HEK293 (cell line): ENCODE data around the gene RER1.

Experiments
- CTCF ChIA-PET: fragments of 350-600 bp; formaldehyde crosslinking; extraction: SDS; loops from one replicate; lab custom pipeline; 2021; ENCODE audit warnings: antibody characterized with exemption; lab: Yijun Ruan, JAX
- POLR2A ChIA-PET: fragments of 300-600 bp; formaldehyde crosslinking; extraction: SDS; loops from one replicate; lab custom pipeline; 2020; ENCODE audit warnings: antibody characterized with exemption, inconsistent platforms; lab: Yijun Ruan, JAX
- H3K27ac ChIP-seq: fragments of 200-500 bp; sonication (Bioruptor generic); 2 replicates; pipeline ENCODE4 v1.5.1; 2014; ENCODE audit warnings: low read depth, low read length, control low read depth, inconsistent platforms; ENCODE audit errors: extremely low read depth
- H3K36me3 ChIP-seq, 2 experiments: fragments of 200-500 bp in 1 of 2; sonication (Bioruptor generic) in 1 of 2; 1 replicate in 1 of 2; 2 replicates in 1 of 2; pipeline ENCODE4 v1.5.1; 2014 to 2017; ENCODE audit warnings: inconsistent platforms in 2 of 2, low read length in 2 of 2; ENCODE audit not compliant: control insufficient read depth in 2 of 2, insufficient read depth in 1 of 2
- H3K4me1 ChIP-seq: fragments of 200-500 bp; sonication (Bioruptor generic); 2 replicates; pipeline ENCODE4 v1.5.1; 2014; ENCODE audit warnings: mild to moderate bottlenecking, low read length, inconsistent platforms; ENCODE audit not compliant: control insufficient read depth, insufficient read depth
- H3K4me3 ChIP-seq: 2 replicates; pipeline ENCODE4 v1.5.1; 2011; ENCODE audit warnings: low read depth, mild to moderate bottlenecking, control low read depth, low read length, moderate library complexity
- H3K9me3 ChIP-seq: fragments of 200-500 bp; sonication (Bioruptor generic); 2 replicates; pipeline ENCODE4 v1.5.1; 2014; ENCODE audit warnings: low read depth, low read length, inconsistent platforms; ENCODE audit not compliant: control insufficient read depth, insufficient read depth
- GLI4 ChIP-seq: fragments of 450-650 bp; formaldehyde crosslinking; IDR thresholded peaks from 2 replicates; pipeline ENCODE4 v1.5.1; 2016; ENCODE audit warnings: missing biosample characterization, missing genetic modification characterization
- GLIS1 ChIP-seq: fragments of 450-650 bp; formaldehyde crosslinking; IDR thresholded peaks from 2 replicates; pipeline ENCODE4 v1.5.1; 2016; ENCODE audit warnings: missing biosample characterization, missing genetic modification characterization
- MYNN ChIP-seq: fragments of 450-650 bp; formaldehyde crosslinking; IDR thresholded peaks from 2 replicates; pipeline ENCODE4 v1.5.1; 2016; ENCODE audit warnings: missing biosample characterization, missing genetic modification characterization, borderline replicate concordance
- TCF7L2 ChIP-seq: IDR thresholded peaks from 2 replicates; pipeline ENCODE4 v1.6.1; 2011; ENCODE audit warnings: low read depth, mild to moderate bottlenecking, inconsistent platforms, low read length, moderate library complexity, borderline replicate concordance
- YY2 ChIP-seq: fragments of 450-650 bp; formaldehyde crosslinking; IDR thresholded peaks from 2 replicates; pipeline ENCODE4 v1.5.1; 2016; ENCODE audit warnings: missing biosample characterization, missing genetic modification characterization
- ZBTB1 ChIP-seq: fragments of 450-650 bp; formaldehyde crosslinking; IDR thresholded peaks from 2 replicates; pipeline ENCODE4 v1.5.1; 2016; ENCODE audit warnings: missing biosample characterization, missing genetic modification characterization
- ZBTB21 ChIP-seq: fragments of 450-650 bp; formaldehyde crosslinking; IDR thresholded peaks from 2 replicates; pipeline ENCODE4 v1.5.1; 2017; ENCODE audit warnings: missing biosample characterization, missing genetic modification characterization
- ZBTB8A ChIP-seq: fragments of 450-650 bp; formaldehyde crosslinking; IDR thresholded peaks from 2 replicates; pipeline ENCODE4 v1.5.1; 2016; ENCODE audit warnings: missing biosample characterization, missing genetic modification characterization
- ZNF10 ChIP-seq: fragments of 450-650 bp; formaldehyde crosslinking; IDR thresholded peaks from 2 replicates; pipeline ENCODE4 v1.5.1; 2017; ENCODE audit warnings: missing biosample characterization, missing genetic modification characterization
- ZNF169 ChIP-seq: fragments of 450-650 bp; formaldehyde crosslinking; IDR thresholded peaks from 2 replicates; pipeline ENCODE4 v1.5.1; 2016; ENCODE audit warnings: missing biosample characterization, missing genetic modification characterization
- ZNF184 ChIP-seq: fragments of 450-650 bp; IDR thresholded peaks from 2 replicates; pipeline ENCODE4 v1.5.1; 2018; ENCODE audit warnings: missing biosample characterization, mild to moderate bottlenecking, missing genetic modification characterization
- ZNF23 ChIP-seq: fragments of 450-650 bp; formaldehyde crosslinking; IDR thresholded peaks from 2 replicates; pipeline ENCODE4 v1.5.1; 2016; ENCODE audit warnings: missing biosample characterization, missing genetic modification characterization, borderline replicate concordance
- ZNF239 ChIP-seq: fragments of 450-650 bp; formaldehyde crosslinking; IDR thresholded peaks from 2 replicates; pipeline ENCODE4 v1.5.1; 2016; ENCODE audit warnings: missing biosample characterization, missing genetic modification characterization
- ZNF24 ChIP-seq: fragments of 450-650 bp; formaldehyde crosslinking; IDR thresholded peaks from 2 replicates; pipeline ENCODE4 v1.5.1; 2016; ENCODE audit warnings: missing biosample characterization, missing genetic modification characterization
- ZNF394 ChIP-seq: fragments of 450-650 bp; formaldehyde crosslinking; IDR thresholded peaks from 2 replicates; pipeline ENCODE4 v1.5.1; 2016; ENCODE audit warnings: missing biosample characterization, missing genetic modification characterization, mild to moderate bottlenecking, moderate library complexity, borderline replicate concordance
- ZNF423 ChIP-seq: fragments of 450-650 bp; formaldehyde crosslinking; IDR thresholded peaks from 2 replicates; pipeline ENCODE4 v1.5.1; 2016; ENCODE audit warnings: missing biosample characterization, missing genetic modification characterization
- ZNF426 ChIP-seq: fragments of 450-650 bp; formaldehyde crosslinking; IDR thresholded peaks from 2 replicates; pipeline ENCODE4 v1.5.1; 2017; ENCODE audit warnings: missing biosample characterization, missing genetic modification characterization, mild to moderate bottlenecking, inconsistent platforms, moderate library complexity
- ZNF654 ChIP-seq: fragments of 450-650 bp; formaldehyde crosslinking; IDR thresholded peaks from 2 replicates; pipeline ENCODE4 v1.5.1; 2016; ENCODE audit warnings: low read depth, missing biosample characterization, missing genetic modification characterization
- ZNF660 ChIP-seq: fragments of 450-650 bp; IDR thresholded peaks from 2 replicates; pipeline ENCODE4 v1.5.1; 2018; ENCODE audit warnings: missing biosample characterization, mild to moderate bottlenecking, missing genetic modification characterization
- ZNF777 ChIP-seq: fragments of 450-650 bp; formaldehyde crosslinking; IDR thresholded peaks from 2 replicates; pipeline ENCODE4 v1.5.1; 2017; ENCODE audit warnings: missing biosample characterization, missing genetic modification characterization, borderline replicate concordance
- ZNF837 ChIP-seq: fragments of 450-650 bp; formaldehyde crosslinking; IDR thresholded peaks from 2 replicates; pipeline ENCODE4 v1.5.1; 2016; ENCODE audit warnings: missing biosample characterization, missing genetic modification characterization
- TF ChIP-seq, protein P1 (sequence below): fragments of 450-650 bp; formaldehyde crosslinking; IDR thresholded peaks from 2 replicates; pipeline ENCODE4 v1.5.1; 2016; ENCODE audit warnings: missing biosample characterization, missing genetic modification characterization, borderline replicate concordance
- TF ChIP-seq, protein P2 (sequence below): fragments of 450-650 bp; formaldehyde crosslinking; conservative IDR thresholded peaks from 2 replicates; pipeline ENCODE4 v1.5.1; 2016; ENCODE audit warnings: low read depth, missing biosample characterization, missing genetic modification characterization
- TF ChIP-seq, protein P3 (sequence below): fragments of 450-650 bp; formaldehyde crosslinking; IDR thresholded peaks from 2 replicates; pipeline ENCODE4 v1.5.1; 2016; ENCODE audit warnings: missing biosample characterization, missing genetic modification characterization
- TF ChIP-seq, protein P4 (sequence below): fragments of 450-650 bp; formaldehyde crosslinking; IDR thresholded peaks from 2 replicates; pipeline ENCODE4 v1.5.1; 2017; ENCODE audit warnings: missing biosample characterization, missing genetic modification characterization

The RER1 gene

DNA sequence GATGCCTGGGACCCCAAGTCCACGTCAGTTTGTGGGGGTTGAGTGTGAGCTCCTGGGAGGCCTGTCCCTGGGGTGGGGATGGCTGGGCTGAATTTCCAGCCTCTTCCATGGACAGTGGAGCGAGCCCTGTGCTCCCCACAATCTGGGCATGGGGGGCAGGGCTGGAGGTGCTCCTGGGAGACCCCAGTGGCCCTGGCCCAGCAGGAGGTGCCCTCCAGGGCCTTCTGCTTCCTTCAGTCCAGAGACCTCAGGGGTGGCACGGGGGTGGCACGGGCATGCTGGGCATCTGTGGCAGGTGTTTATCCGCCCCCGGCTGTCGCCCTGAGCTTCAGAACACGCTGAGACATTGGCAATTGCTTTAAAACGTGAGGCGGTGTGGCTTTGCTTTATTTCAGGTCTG lies 41.1 kb upstream of the RER1 start (continued):
- TF ChIP-seq ZNF169 (tag by site-specific recombination) (no peak), ZNF777 (tag by site-specific recombination) (no peak), ZNF23 (tag by site-specific recombination) (no peak), GLI4 (tag by site-specific recombination) (no peak), ZNF654 (tag by site-specific recombination) (no peak)
- TF ChIP-seq, protein P1, sequence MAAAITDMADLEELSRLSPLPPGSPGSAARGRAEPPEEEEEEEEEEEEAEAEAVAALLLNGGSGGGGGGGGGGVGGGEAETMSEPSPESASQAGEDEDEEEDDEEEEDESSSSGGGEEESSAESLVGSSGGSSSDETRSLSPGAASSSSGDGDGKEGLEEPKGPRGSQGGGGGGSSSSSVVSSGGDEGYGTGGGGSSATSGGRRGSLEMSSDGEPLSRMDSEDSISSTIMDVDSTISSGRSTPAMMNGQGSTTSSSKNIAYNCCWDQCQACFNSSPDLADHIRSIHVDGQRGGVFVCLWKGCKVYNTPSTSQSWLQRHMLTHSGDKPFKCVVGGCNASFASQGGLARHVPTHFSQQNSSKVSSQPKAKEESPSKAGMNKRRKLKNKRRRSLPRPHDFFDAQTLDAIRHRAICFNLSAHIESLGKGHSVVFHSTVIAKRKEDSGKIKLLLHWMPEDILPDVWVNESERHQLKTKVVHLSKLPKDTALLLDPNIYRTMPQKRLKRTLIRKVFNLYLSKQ: no peak
- TF ChIP-seq, protein P2, sequence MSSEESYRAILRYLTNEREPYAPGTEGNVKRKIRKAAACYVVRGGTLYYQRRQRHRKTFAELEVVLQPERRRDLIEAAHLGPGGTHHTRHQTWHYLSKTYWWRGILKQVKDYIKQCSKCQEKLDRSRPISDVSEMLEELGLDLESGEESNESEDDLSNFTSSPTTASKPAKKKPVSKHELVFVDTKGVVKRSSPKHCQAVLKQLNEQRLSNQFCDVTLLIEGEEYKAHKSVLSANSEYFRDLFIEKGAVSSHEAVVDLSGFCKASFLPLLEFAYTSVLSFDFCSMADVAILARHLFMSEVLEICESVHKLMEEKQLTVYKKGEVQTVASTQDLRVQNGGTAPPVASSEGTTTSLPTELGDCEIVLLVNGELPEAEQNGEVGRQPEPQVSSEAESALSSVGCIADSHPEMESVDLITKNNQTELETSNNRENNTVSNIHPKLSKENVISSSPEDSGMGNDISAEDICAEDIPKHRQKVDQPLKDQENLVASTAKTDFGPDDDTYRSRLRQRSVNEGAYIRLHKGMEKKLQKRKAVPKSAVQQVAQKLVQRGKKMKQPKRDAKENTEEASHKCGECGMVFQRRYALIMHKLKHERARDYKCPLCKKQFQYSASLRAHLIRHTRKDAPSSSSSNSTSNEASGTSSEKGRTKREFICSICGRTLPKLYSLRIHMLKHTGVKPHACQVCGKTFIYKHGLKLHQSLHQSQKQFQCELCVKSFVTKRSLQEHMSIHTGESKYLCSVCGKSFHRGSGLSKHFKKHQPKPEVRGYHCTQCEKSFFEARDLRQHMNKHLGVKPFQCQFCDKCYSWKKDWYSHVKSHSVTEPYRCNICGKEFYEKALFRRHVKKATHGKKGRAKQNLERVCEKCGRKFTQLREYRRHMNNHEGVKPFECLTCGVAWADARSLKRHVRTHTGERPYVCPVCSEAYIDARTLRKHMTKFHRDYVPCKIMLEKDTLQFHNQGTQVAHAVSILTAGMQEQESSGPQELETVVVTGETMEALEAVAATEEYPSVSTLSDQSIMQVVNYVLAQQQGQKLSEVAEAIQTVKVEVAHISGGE (tag by site-specific recombination): no peak

DNA sequence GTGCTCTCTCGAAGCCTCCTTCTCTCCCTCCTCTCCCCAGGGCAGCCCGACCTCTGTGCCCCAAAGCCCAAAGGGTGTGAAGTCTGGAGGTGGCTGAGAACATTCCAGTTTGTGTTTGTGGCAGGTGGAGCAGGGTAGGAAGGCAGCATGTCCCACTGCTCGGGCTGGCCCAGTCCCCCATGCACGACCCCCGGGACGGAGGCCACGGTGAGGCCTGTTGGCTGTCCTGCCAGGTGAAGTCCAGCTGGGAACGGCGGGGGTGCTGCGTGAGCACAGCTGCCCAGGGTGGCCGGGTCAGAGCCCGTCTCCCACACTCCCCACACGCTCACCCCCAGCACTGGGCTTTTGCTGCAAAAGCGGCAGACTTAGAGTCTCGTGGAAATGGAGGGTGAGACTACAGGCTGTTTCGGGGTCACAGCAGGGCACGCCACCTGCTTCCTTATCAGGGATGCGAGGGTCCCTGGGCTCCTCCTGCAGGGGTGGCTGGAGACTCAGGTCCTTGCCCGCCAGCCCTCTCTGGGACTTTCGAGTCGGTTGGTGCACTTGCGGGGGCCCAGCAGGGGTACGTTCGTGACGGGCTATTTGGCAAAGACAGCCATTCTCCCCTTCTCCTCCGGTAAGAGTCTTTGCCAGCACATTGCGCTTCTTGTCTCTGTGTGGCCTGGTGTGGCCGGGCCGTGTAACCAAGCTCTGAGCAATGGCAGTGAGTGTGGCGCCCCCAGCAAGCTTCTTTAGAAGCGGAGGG lies 40.6 kb upstream of the RER1 start:
- Histone ChIP-seq H3K27ac (no peak overlapping the region), H3K4me1 (no peaks in the 10 kb centered on the region), H3K9me3 (no peaks in the 10 kb centered on the region), H3K36me3 (no peaks in the 10 kb centered on the region)
- CTCF ChIA-PET: no interaction called here
- POLR2A ChIA-PET: no interaction called here
- TF ChIP-seq ZNF423 (tag by site-specific recombination): no peak
- TF ChIP-seq ZNF184 (tag by site-specific recombination): no peak
- TF ChIP-seq, protein P3, sequence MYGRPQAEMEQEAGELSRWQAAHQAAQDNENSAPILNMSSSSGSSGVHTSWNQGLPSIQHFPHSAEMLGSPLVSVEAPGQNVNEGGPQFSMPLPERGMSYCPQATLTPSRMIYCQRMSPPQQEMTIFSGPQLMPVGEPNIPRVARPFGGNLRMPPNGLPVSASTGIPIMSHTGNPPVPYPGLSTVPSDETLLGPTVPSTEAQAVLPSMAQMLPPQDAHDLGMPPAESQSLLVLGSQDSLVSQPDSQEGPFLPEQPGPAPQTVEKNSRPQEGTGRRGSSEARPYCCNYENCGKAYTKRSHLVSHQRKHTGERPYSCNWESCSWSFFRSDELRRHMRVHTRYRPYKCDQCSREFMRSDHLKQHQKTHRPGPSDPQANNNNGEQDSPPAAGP: no peak
- no peak for TF ChIP-seq ZBTB8A (tag by site-specific recombination)
- TF ChIP-seq ZNF426: no peak
- no peak for TF ChIP-seq MYNN (tag by site-specific recombination)
- TF ChIP-seq, protein P4, sequence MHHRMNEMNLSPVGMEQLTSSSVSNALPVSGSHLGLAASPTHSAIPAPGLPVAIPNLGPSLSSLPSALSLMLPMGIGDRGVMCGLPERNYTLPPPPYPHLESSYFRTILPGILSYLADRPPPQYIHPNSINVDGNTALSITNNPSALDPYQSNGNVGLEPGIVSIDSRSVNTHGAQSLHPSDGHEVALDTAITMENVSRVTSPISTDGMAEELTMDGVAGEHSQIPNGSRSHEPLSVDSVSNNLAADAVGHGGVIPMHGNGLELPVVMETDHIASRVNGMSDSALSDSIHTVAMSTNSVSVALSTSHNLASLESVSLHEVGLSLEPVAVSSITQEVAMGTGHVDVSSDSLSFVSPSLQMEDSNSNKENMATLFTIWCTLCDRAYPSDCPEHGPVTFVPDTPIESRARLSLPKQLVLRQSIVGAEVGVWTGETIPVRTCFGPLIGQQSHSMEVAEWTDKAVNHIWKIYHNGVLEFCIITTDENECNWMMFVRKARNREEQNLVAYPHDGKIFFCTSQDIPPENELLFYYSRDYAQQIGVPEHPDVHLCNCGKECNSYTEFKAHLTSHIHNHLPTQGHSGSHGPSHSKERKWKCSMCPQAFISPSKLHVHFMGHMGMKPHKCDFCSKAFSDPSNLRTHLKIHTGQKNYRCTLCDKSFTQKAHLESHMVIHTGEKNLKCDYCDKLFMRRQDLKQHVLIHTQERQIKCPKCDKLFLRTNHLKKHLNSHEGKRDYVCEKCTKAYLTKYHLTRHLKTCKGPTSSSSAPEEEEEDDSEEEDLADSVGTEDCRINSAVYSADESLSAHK (tag by site-specific recombination): no peak
- TF ChIP-seq YY2 (tag by site-specific recombination): no peak
- TF ChIP-seq ZNF169 (tag by site-specific recombination): no peak
- TF ChIP-seq ZNF394 (tag by site-specific recombination): no peak
- TF ChIP-seq ZBTB1 (tag by site-specific recombination): no peak
- TF ChIP-seq ZNF24 (tag by site-specific recombination): no peak
- TF ChIP-seq GLIS1 (tag by site-specific recombination): no peak
- no peak for TF ChIP-seq ZNF837
- no peak for TF ChIP-seq ZNF660 (tag by site-specific recombination)
- no peak for TF ChIP-seq TCF7L2
- TF ChIP-seq ZNF10 (tag by site-specific recombination): no peak
- TF ChIP-seq ZBTB21 (tag by site-specific recombination): no peak
- TF ChIP-seq ZNF239 (tag by site-specific recombination): no peak
- TF ChIP-seq, all 188 proteins: peak for 0
- H3K4me3 ChIP-seq: no peak overlapping the region
